IMR-90 (cell line): ENCODE results near the gene UVSSA.

ENCODE experiments used
- BHLHE40 ChIP-seq: fragments of 150-350 bp; IDR thresholded peaks from 2 replicates; pipeline ENCODE4 v1.6.1; 2016; ENCODE audit warnings: mild to moderate bottlenecking, low read depth, low read length
- CEBPB ChIP-seq: IDR thresholded peaks from 2 replicates; pipeline ENCODE4 v1.6.1; 2012; ENCODE audit warnings: low read depth, low read length, improper control_type of control experiment
- CHD1 ChIP-seq: IDR thresholded peaks from 2 replicates; pipeline ENCODE4 v1.6.1; 2012; ENCODE audit warnings: low read depth, low read length, improper control_type of control experiment
- FOS ChIP-seq: fragments of 150-350 bp; IDR thresholded peaks from 2 replicates; pipeline ENCODE4 v1.6.1; 2016; ENCODE audit warnings: low read depth, low read length
- MAFK ChIP-seq: IDR thresholded peaks from 2 replicates; pipeline ENCODE4 v1.6.1; 2012; ENCODE audit warnings: low read depth, low read length, improper control_type of control experiment
- MAZ ChIP-seq: IDR thresholded peaks from 2 replicates; pipeline ENCODE4 v1.6.1; 2012; ENCODE audit warnings: low read depth, mild to moderate bottlenecking, low read length, improper control_type of control experiment, moderate library complexity, borderline replicate concordance
- MXI1 ChIP-seq: IDR thresholded peaks from 2 replicates; pipeline ENCODE4 v1.6.1; 2012; ENCODE audit warnings: low read depth, mild to moderate bottlenecking, low read length, moderate library complexity, borderline replicate concordance
- NFE2L2 ChIP-seq: fragments of 150-350 bp; IDR thresholded peaks from 2 replicates; pipeline ENCODE4 v1.6.1; 2016; ENCODE audit warnings: low read depth, mild to moderate bottlenecking, low read length
- POLR2A ChIP-seq: IDR thresholded peaks from 2 replicates; pipeline ENCODE4 v1.6.1; 2012; ENCODE audit warnings: mild to moderate bottlenecking, low read depth, low read length
- RAD21 ChIP-seq: IDR thresholded peaks from 2 replicates; pipeline ENCODE4 v1.6.1; 2012; ENCODE audit warnings: low read length, improper control_type of control experiment
- SMC3 ChIP-seq: fragments of 150-350 bp; IDR thresholded peaks from 2 replicates; pipeline ENCODE4 v1.6.1; 2016; ENCODE audit warnings: low read depth, mild to moderate bottlenecking, antibody characterized with exemption, low read length, moderate library complexity
- TF ChIP-seq, protein P1 (sequence below): conservative IDR thresholded peaks from 2 replicates; pipeline ENCODE4 v1.5.1; 2012; ENCODE audit warnings: mild to moderate bottlenecking, low read depth, low read length, improper control_type of control experiment
- TF ChIP-seq, protein P2 (sequence below): fragments of 150-350 bp; IDR thresholded peaks from 2 replicates; pipeline ENCODE4 v1.6.1; 2017; ENCODE audit warnings: mild to moderate bottlenecking, antibody characterized with exemption, low read length, low read depth
- TF ChIP-seq, protein P3 (sequence below): fragments of 150-350 bp; IDR thresholded peaks from 2 replicates; pipeline ENCODE4 v1.6.1; 2016; ENCODE audit warnings: low read depth, mild to moderate bottlenecking, low read length, moderate library complexity, borderline replicate concordance

DNA sequence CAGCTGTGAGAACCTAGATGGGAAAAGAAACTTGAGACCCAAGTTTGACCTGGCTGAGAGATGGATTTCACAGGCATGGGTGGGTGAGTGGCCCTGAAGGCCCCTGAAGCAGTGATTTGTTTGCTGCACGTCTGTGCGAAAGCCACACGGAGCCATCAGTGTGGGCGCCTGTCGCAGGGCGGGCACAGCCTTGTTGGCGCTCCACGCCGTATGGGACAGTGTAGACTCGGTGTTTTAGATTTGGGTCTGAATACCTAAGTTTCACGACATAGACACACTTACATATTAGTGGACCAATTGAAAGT, 21.9 kb upstream of the UVSSA start:
- TF ChIP-seq, protein P1, sequence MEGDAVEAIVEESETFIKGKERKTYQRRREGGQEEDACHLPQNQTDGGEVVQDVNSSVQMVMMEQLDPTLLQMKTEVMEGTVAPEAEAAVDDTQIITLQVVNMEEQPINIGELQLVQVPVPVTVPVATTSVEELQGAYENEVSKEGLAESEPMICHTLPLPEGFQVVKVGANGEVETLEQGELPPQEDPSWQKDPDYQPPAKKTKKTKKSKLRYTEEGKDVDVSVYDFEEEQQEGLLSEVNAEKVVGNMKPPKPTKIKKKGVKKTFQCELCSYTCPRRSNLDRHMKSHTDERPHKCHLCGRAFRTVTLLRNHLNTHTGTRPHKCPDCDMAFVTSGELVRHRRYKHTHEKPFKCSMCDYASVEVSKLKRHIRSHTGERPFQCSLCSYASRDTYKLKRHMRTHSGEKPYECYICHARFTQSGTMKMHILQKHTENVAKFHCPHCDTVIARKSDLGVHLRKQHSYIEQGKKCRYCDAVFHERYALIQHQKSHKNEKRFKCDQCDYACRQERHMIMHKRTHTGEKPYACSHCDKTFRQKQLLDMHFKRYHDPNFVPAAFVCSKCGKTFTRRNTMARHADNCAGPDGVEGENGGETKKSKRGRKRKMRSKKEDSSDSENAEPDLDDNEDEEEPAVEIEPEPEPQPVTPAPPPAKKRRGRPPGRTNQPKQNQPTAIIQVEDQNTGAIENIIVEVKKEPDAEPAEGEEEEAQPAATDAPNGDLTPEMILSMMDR, result no peak
- no peak for TF ChIP-seq CEBPB
- no peak for TF ChIP-seq POLR2A
- TF ChIP-seq MXI1, result no peak
- TF ChIP-seq RAD21, result no peak
- TF ChIP-seq, protein P2, sequence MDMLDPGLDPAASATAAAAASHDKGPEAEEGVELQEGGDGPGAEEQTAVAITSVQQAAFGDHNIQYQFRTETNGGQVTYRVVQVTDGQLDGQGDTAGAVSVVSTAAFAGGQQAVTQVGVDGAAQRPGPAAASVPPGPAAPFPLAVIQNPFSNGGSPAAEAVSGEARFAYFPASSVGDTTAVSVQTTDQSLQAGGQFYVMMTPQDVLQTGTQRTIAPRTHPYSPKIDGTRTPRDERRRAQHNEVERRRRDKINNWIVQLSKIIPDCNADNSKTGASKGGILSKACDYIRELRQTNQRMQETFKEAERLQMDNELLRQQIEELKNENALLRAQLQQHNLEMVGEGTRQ, result no peak
- no peak for TF ChIP-seq NFE2L2
- TF ChIP-seq SMC3, result no peak
- no peak for TF ChIP-seq MAFK
- no peak for TF ChIP-seq BHLHE40
- no peak for TF ChIP-seq CHD1
- TF ChIP-seq FOS, result no peak
- TF ChIP-seq MAZ, result no peak
- TF ChIP-seq, protein P3, sequence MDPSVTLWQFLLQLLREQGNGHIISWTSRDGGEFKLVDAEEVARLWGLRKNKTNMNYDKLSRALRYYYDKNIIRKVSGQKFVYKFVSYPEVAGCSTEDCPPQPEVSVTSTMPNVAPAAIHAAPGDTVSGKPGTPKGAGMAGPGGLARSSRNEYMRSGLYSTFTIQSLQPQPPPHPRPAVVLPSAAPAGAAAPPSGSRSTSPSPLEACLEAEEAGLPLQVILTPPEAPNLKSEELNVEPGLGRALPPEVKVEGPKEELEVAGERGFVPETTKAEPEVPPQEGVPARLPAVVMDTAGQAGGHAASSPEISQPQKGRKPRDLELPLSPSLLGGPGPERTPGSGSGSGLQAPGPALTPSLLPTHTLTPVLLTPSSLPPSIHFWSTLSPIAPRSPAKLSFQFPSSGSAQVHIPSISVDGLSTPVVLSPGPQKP, result no peak
